H1 (cell line): ENCODE data around the gene HPRT1. TPM values are rescaled to one million over a fixed set of nuclear protein-coding genes. Genes with fewer than 3 reads are reported as not detected.
A peak's percentile ranks its signal among the peaks of the same experiment; 100 is the strongest.

ENCODE experiments used
- microRNA counts: library from miRNA; unstranded; fragments of <30 nt; microRNA quantifications from one replicate; lab custom pipeline; 2015
- microRNA-seq, 2 experiments: library from miRNA; unstranded; fragments of <30 nt; microRNA quantifications; one replicate each; pipeline versions ENCODE4 to v1.2.0, GENCODE V29; 2016 to 2020; ENCODE audit warnings: borderline microRNAs expressed in 2 of 2, borderline number of aligned reads in 2 of 2, borderline replicate concordance in 1 of 2
- polyA plus RNA-seq, 7 experiments: library from polyadenylated mRNA; depleted of rRNA in 3 of 7; stranded (reverse) in 5 of 7; unstranded in 2 of 7; fragments of >200 nt in 5 of 7; fragments of 200-250 nt in 2 of 7; gene quantifications; 1 replicate in 5 of 7; 2 replicates in 1 of 7; 4 replicates in 1 of 7; pipeline versions ENCODE4 v1.2.1 to v1.2.3, GENCODE V29; 2011 to 2013; ENCODE audit warnings: missing spikeins in 2 of 7, mixed read lengths in 2 of 7
- small RNA-seq: library from polyadenylated mRNA; stranded (forward); fragments of <200 nt; extraction: miRNeasy Mini kit (QIAGEN cat#:217004); gene quantifications from one replicate; pipeline ENCODE3, GENCODE V24; 2013; ENCODE audit not compliant: insufficient read depth
- total RNA-seq: library from RNA; stranded (reverse); fragmentation: NEBNext Ultra II Directional; extraction: Animal tissue kit (Norgen Biotek cat#: 25700); gene quantifications from 2 replicates; pipeline ENCODE4 v1.2.1, GENCODE V29; 2021

Gene HPRT1
- total and polyA plus RNA-seq, 2 of the 8 experiments (the other 6 are each of a cell fraction or from before 2014, with no cell fraction given) = 16.9 to 49.5 TPM

MicroRNA genes within 50 kb of the gene (microRNA counts, 767-probe panel; counts per million panel counts)
- microRNA hsa-miR-424-5p (lab: Ali Mortazavi, UCI) (879 counts per million, percentile 95 among the panel's probes with 10 or more counts), microRNA hsa-miR-450a-5p (lab: Ali Mortazavi, UCI) (879 counts per million, percentile 95 among the panel's probes with 10 or more counts), microRNA hsa-miR-450b-3p (lab: Ali Mortazavi, UCI) (879 counts per million, percentile 95 among the panel's probes with 10 or more counts), microRNA hsa-miR-450b-5p (lab: Ali Mortazavi, UCI) (879 counts per million, percentile 95 among the panel's probes with 10 or more counts), microRNA hsa-miR-503 (lab: Ali Mortazavi, UCI) (879 counts per million, percentile 95 among the panel's probes with 10 or more counts), microRNA hsa-miR-542-3p (lab: Ali Mortazavi, UCI) (879 counts per million, percentile 95 among the panel's probes with 10 or more counts), microRNA hsa-miR-542-5p (lab: Ali Mortazavi, UCI) (879 counts per million, percentile 95 among the panel's probes with 10 or more counts)

Small RNA genes within 50 kb of the gene (microRNA-seq; reads per million reads assigned to microRNA genes)
- gene MIR424 (155 to 204 reads per million in 2 experiments), gene MIR450A1 (0.41 to 2.3 reads per million in 2 experiments), gene MIR450A2 (0.20 to 1.1 reads per million in 2 experiments), gene MIR450B (0.41 to 1.4 reads per million in 2 experiments), gene MIR503 (6.4 to 29.2 reads per million in 2 experiments), gene MIR542 (3.5 to 7.1 reads per million in 2 experiments)

Small RNA genes within 50 kb of the gene (small RNA-seq; reads per million reads assigned to genes)
- gene AC004383.1 = not detected
- gene MIR450A1 = 0.69 reads per million
- 0.51 reads per million for gene MIR450A2
- gene MIR450B = 161 reads per million, percentile 98 among the genes with 10 or more reads in this experiment
- gene MIR503 = 16.3 reads per million, percentile 90 among the genes with 10 or more reads in this experiment
- 81.1 reads per million, percentile 97 among the genes with 10 or more reads in this experiment for gene MIR542

Other genes starting within 250 kb of the HPRT1 start
- 2.4 and 2.6 TPM in 2 replicates for gene CCDC160, start 223.0 kb upstream of the HPRT1 start, total RNA-seq
- gene CCDC160, start 223.0 kb upstream of the HPRT1 start, polyA plus RNA-seq (2011; rRNA removed) = 0.46 and 0.92 TPM in 2 replicates
- gene PHF6, start 86.9 kb upstream of the HPRT1 start, total RNA-seq = 55.1 and 56.7 TPM in 2 replicates
- 5.8 and 9.2 TPM in 2 replicates for gene PHF6, start 86.9 kb upstream of the HPRT1 start, polyA plus RNA-seq (2011; rRNA removed)
- 0.96 TPM in 1 of 2 replicates, not detected in the other for gene PLAC1, start 198.3 kb downstream of the HPRT1 start, total RNA-seq
- gene PLAC1, start 198.3 kb downstream of the HPRT1 start, polyA plus RNA-seq (2011; rRNA removed) = 1.1 and 1.8 TPM in 2 replicates